ENCODE data around the gene GPC2.
"Not testable (repeated sequence)": the region's sequence is repeated elsewhere in the genome, so short reads cannot be mapped to it uniquely, and the experiment has no call there.

The GPC2 gene

GRCh38 chr7:100198266-100198665 is 21.1 kb upstream of the GPC2 start:
- no peak for DNase-seq

- DNase-seq: not testable (repeated sequence)
Measured at GRCh38 chr7:100195901-100196322, 18.7 kb upstream of the GPC2 start.

DNA sequence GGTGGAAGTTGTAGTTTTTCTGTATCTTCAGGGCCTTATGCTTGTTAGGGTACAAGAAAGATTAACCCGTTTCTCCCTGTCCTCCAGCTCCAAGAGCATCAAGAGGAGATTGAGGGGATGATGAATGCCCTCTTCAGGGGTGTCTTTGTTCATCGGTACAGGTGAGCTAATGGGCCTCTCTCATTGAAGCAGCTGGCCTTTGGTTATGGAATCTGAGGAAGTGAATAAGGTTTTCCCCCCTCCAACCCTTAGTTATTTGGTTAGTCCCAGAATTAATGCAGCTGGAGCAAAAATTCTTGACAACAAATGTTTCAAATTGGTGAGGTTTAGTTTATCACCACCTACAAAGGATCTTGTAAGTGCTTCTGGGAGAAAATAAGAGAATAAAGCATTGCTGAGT is 18.0 kb upstream of the GPC2 start:
- no peak for DNase-seq

DNA sequence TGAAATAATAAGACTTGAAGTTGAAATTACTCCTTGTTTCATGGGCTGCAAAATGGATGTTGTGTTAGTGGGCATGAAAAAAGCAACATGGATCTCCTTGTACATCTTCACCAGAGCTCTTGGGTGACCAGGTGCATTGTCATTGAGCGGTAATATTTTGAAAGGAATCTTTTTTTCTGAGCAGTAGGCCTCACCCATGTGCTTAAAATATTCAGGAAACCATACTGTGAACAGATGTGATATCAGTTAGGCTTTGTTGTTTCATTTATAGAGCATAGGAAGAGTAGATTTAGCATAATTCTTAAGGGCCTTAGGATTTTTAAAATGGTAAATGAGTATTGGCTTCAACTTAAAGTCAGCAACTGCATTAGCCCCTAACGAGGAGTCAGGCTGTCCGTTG is 15.8 kb upstream of the GPC2 start:
- DNase-seq: no peak

- not testable (repeated sequence) for DNase-seq
Measured at GRCh38 chr7:100192281-100192862, 15.2 kb upstream of the GPC2 start.

GRCh38 chr7:100191775-100192174 is 14.6 kb upstream of the GPC2 start:
- DNase-seq: no peak

DNA sequence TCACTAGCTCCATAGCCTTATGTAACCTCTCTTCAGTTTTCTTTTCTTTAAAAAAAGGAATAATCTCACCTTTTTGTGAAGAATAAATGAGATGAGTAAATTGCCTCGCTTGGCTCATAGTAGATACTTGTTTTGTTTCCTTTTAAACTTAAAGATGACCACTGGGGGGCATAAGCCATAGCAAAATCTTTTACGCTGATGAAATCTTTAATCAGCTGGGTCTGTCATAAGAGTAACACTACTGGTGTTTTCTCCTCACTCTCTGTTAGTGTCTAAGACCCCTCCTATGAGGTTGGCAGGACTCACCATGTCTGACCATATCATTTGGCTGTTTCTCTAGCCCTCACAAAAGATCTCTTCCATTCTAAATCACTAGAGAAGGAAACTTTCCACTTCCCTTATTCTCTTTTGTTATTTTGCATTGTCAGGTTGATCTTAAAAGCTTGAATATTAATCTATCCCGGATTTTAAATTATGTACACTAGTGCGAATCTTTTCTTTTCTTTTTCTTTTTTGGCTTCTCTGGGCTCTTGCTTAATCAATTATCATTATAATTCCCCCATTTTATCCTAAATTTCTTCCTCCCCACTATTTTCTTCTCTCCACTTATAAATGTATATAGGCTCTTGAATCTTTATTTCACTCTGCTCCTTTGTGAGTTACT is 13.0 kb upstream of the GPC2 start:
- DNase-seq: no peak

- no peak for DNase-seq
Measured at GRCh38 chr7:100189061-100189460, 11.9 kb upstream of the GPC2 start.

DNA sequence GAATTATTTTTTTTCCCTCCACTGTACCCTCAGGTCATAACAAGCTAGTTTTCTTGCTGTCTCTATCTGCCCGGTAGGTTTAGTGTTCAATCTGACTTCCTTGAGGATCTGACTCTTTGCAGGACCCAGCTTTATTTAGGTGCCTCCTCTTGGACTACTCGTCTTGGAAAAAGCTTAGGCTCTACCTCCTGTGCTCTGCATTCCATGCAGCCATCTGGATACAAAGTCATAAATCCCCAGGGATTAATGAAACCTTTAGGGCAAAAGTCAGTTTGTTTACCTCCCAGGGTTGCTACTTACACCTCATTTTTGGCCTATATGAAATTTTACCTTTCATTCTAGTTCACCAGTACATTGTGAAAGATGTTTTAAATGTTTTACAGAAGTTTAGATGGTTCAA is 8.5 kb upstream of the GPC2 start:
- no peak for DNase-seq

DNA sequence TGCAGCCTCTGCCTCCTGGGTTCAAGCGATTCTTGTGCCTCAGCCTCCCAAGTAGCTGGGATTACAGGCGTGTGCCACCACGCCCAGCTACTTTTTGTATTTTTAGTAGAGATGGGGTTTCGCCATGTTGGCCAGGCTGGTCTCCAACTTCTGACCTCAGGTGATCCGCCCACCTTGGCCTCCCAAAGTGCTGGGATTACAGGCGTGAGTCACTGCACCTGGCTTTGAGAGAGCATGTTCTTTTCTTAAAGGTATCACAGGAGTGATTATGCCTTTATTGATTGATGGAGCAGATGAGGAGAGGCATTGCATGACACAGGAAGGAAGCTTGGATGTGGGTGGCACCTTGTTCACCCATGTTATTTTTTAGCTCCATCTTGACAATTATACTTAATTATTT is 5.9 kb upstream of the GPC2 start:
- not testable (repeated sequence) for DNase-seq

GRCh38 chr7:100182616-100183015 is 5.4 kb upstream of the GPC2 start:
- DNase-seq: not testable (repeated sequence)

- not testable (repeated sequence) for DNase-seq
Measured at GRCh38 chr7:100180084-100180483, 2.9 kb upstream of the GPC2 start.

- DNase-seq: no peak
Measured at GRCh38 chr7:100176096-100177044, 811 bp downstream of the GPC2 start.

- DNase-seq: no peak
Measured at GRCh38 chr7:100175296-100175935, 1.8 kb downstream of the GPC2 start.

- DNase-seq: no peak
Measured at GRCh38 chr7:100174582-100174981, 2.6 kb downstream of the GPC2 start.

DNA sequence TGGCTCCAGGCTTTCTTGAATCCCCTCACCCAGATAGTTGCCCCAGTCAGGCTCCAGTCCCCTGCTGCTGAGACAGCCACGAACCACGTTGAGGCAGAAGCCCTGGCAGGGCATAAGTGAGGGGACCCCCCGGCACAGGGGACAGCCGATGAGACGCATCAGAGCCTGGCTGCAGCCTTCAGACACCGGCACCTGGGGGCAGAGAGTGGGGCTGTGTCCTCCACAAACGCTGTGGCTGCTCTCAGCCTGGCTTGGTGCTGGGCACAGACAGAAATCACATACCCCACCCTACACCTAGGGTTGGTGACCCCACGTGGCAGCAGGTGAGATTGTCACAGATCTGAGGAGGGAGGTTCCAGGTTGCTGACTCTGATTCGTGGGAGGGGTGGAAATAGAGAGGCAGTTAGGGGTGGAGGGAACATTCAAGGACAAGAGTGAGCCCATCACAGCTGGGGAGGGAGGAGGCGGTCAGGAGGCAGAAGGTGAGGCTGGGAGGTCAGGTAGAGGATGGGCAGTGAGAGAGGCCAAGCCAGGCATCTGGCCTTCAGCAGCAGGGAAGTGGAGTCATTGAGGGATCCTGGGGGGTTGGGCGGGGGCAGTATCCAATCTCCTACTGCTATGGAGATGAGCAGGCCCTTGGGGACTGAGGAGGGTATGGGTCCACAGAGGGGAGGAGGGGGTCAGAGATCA is 3.2 kb downstream of the GPC2 start:
- no peak for DNase-seq

GRCh38 chr7:100171840-100172239 is 5.3 kb downstream of the GPC2 start:
- DNase-seq: no peak

- no peak for DNase-seq
Measured at GRCh38 chr7:100171087-100171681, 6.0 kb downstream of the GPC2 start.

GRCh38 chr7:100170101-100170897 is 6.9 kb downstream of the GPC2 start:
- DNase-seq: no peak

DNA sequence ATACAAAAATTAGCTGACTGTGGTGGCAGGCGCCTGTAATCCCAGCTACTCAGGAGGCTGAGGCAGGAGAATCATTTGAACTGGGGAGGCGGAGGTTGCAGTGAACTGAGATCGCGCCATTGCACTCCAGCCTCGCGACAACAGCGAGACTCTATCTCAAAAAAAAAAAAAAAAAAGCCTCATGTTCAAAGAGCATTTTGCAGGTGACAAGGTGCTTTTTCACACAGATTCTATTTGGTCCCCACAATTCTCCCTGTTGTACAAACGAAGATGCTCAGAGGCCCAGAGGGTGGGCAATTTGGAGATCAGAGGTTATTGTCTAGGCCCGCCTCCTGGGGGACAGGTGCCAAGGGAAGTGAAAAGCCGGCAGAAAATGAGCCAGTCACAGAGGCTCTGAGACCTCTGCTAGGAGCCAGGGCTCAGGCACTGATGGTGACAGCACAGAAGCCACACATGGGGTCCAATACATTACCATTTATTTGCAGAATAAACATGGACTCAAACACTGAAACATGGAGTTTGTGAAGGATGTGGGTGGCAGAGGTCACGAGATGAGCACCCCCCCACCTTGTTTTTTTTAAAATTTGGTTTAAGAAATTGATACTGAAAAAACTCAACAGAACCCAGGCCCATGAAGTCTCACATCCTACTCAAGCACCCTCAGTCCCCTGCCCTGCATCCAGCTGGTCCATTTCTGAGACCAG is 7.9 kb downstream of the GPC2 start:
- DNase-seq: no peak

DNA sequence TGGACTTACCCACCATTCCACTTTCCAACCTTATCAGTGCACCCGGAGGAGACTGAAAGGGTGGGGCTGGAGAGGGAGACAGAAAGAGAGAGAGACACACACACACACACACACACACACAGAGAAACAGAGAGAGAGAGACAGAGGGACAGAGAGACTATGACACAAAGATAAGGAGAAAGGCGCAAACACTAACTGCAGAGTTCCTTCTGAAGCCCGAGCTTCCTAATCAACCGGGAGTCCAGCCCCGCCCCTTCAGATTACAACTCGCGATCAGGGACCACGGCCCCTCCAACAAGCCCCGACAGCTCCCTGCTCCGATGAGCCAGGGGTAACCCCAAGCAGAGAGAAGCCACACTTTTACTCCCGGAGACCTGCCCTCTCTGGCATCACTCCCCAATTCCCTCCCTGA is 9.3 kb downstream of the GPC2 start:
- DNase-seq: no peak
